ENCODE results near the gene FIGNL2. TPM values are rescaled to one million over a fixed set of nuclear protein-coding genes. Genes with fewer than 3 reads are reported as not detected.

FIGNL2 gene
- total and polyA plus RNA-seq, 11 donors: 0.13 to 0.93 (median 0.35) TPM

DNA sequence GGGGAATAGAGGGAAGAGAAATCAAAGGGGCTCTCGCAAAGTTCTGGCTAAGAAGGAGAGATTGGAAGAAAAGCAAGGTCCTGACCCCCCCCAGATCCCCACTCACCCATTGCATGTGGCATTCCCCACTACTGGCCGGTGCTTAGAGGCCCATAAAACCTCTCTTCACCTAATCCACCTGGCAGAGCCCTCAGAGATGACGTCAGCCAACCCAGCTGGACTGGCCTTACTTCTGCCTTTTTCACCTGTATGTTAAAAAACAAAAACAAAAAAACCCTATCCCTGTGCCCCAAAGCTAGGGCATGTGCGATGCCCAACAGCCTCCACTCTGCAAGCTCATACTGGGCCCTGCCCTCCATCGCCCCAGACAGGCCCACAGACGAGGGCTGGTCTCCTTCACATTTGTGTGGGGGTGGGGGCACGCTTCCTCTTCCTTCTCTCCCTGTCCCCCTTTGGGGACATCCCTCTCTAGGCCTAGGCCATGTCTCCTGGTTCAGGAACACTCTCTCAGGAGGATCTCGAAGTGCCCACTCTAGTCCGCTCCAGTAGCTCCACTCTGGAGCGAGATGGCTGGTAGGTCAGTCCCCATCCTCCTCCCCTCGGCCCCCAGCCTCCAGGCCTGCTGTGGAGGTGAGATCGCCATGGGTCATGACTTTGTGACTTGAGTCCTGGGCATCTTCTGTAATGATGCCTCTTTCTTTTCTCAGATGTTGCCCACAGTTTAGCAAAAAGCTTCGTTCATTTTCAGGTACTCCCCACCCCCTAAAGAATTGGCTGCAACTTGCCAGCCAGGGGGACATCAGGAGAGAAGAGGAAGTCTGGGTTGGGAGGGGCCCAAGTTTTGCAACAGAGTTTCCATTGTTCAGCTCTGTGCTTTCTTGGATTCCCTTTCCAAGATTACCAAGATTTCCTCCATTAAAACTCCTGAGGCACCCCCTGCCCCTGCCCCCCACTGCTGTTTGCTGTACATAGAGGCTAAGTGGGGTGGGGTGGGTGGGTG, 37.0 kb downstream of the FIGNL2 start:
- Histone ChIP-seq H3K9me3 (no peaks in the 10 kb centered on the region), H3K27ac (no peak overlapping the region), H3K4me3 (no peak overlapping the region), H3K4me1 (peaks cover 0 to 19% (median 8%) of the 10 kb centered on the region in 12 donors), H3K36me3 (no peaks in the 10 kb centered on the region), H3K27me3 (peaks cover 0 to 10% (median 0%) of the 10 kb centered on the region in 9 donors)
- intact Hi-C loops (cut with DNase I): loop anchor here in 6 of 10 donors (5.0 to 10.0 kb wide), 5 partner anchors 61 to 389 kb away; partner anchors contain the start of gene SLC4A8 (in 1 of the 6)
- DNase-seq (no peak), ATAC-seq (no peak)
- TF ChIP-seq, protein P1, sequence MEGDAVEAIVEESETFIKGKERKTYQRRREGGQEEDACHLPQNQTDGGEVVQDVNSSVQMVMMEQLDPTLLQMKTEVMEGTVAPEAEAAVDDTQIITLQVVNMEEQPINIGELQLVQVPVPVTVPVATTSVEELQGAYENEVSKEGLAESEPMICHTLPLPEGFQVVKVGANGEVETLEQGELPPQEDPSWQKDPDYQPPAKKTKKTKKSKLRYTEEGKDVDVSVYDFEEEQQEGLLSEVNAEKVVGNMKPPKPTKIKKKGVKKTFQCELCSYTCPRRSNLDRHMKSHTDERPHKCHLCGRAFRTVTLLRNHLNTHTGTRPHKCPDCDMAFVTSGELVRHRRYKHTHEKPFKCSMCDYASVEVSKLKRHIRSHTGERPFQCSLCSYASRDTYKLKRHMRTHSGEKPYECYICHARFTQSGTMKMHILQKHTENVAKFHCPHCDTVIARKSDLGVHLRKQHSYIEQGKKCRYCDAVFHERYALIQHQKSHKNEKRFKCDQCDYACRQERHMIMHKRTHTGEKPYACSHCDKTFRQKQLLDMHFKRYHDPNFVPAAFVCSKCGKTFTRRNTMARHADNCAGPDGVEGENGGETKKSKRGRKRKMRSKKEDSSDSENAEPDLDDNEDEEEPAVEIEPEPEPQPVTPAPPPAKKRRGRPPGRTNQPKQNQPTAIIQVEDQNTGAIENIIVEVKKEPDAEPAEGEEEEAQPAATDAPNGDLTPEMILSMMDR (IDR thresholded peaks at IDR 0.05): no peak
- no peak for TF ChIP-seq POLR2A (IDR thresholded peaks at IDR 0.05)
- WGBS, 4 donors: 74 to 80% (median 77%) methylated on average over 13 of the region's 13 CpGs

- Histone ChIP-seq H3K4me3 (no peak overlapping the region), H3K4me1 (peaks cover 0 to 8% (median 0%) of the 10 kb centered on the region in 12 donors), H3K27ac (no peak overlapping the region), H3K9me3 (no peaks in the 10 kb centered on the region), H3K36me3 (no peaks in the 10 kb centered on the region), H3K27me3 (no peaks in the 10 kb centered on the region)
- no peak for TF ChIP-seq POLR2A (IDR thresholded peaks at IDR 0.05)
- TF ChIP-seq, protein P1 (IDR thresholded peaks at IDR 0.05): no peak
- 79 to 86% (median 82%) methylated on average over 3 of the region's 3 CpGs for WGBS, 4 donors
- intact Hi-C loops (cut with DNase I): no loop called here
- ATAC-seq (no peak), DNase-seq (no peak)
Observed at GRCh38 chr12:51809193-51809592, 39.3 kb downstream of the FIGNL2 start.

DNA sequence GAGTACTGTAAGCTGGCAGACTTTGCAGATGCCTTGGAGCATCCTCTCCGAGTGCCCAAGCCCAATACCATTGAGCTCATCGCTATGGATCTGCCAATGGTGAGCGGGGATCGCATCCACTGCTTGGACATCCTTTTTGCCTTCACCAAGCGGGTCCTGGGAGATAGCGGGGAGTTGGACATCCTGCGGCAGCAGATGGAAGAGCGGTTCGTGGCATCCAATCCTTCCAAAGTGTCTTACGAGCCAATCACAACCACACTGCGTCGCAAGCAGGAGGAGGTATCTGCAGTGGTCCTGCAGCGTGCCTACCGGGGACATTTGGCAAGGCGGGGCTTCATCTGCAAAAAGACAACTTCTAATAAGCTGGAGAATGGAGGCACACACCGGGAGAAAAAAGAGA, 41.6 kb downstream of the FIGNL2 start:
- H3K27ac ChIP-seq: no peak overlapping the region

GRCh38 chr12:51801027-51801426, 47.5 kb downstream of the FIGNL2 start:
- Histone ChIP-seq H3K9me3 (no peaks in the 10 kb centered on the region), H3K4me1 (no peaks in the 10 kb centered on the region), H3K36me3 (no peaks in the 10 kb centered on the region), H3K4me3 (no peak overlapping the region), H3K27me3 (no peaks in the 10 kb centered on the region), H3K27ac (no peak overlapping the region)
- ATAC-seq (no peak), DNase-seq (no peak)
- TF ChIP-seq POLR2A (IDR thresholded peaks at IDR 0.05): no peak
- TF ChIP-seq, protein P1 (IDR thresholded peaks at IDR 0.05): no peak
- 73 to 100% (median 94%) methylated on average over 1 of the region's 1 CpG for WGBS, 4 donors
- intact Hi-C loops (cut with DNase I): no loop called here

More for the DNA sequence above, 41.6 kb downstream of the FIGNL2 start:
- H3K4me3 ChIP-seq: no peak overlapping the region
- WGBS, 4 donors: 92 to 95% (median 94%) methylated on average over 16 of the region's 16 CpGs
- ATAC-seq (no peak), DNase-seq (no peak)
- intact Hi-C loops (cut with DNase I): no loop called here
- H3K36me3 ChIP-seq: no peaks in the 10 kb centered on the region
- TF ChIP-seq, protein P1 (IDR thresholded peaks at IDR 0.05): no peak
- TF ChIP-seq POLR2A (IDR thresholded peaks at IDR 0.05): no peak
- no peaks in the 10 kb centered on the region for H3K9me3 ChIP-seq
- peaks cover 0 to 4% (median 0%) of the 10 kb centered on the region in 12 donors for H3K4me1 ChIP-seq
- no peaks in the 10 kb centered on the region for H3K27me3 ChIP-seq
